Activated naive CD8-positive, alpha-beta T cell treated with anti-CD3 and anti-CD28 coated beads, Interleukin-2, amount 50 U/mL, for 16 hours (primary cell): Measurements from ENCODE around the gene DRAXIN.

ENCODE experiments used
- DNase-seq: peaks from one replicate; pipeline ENCODE4 v3.0.0-alpha.2; 2020; ENCODE audit warnings: low read depth, low spot score

Gene DRAXIN

GRCh38 chr1:11691302-11691914 is at the start of gene DRAXIN:
TSS of gene DRAXIN (plus strand) at chr1:11691710. CDS start at chr1:11706259, 14,549 bp downstream.
- no peak for DNase-seq

GRCh38 chr1:11641776-11642305 is 49.7 kb upstream of the DRAXIN start:
- DNase-seq, result no peak

- DNase-seq, result peak; percentile 60
These were observed 49.0 kb upstream of the DRAXIN start for GRCh38 chr1:11642418-11643017.

- no peak for DNase-seq
These were observed 47.7 kb upstream of the DRAXIN start for GRCh38 chr1:11643782-11644181.

- no peak for DNase-seq
These were observed 46.2 kb upstream of the DRAXIN start for GRCh38 chr1:11645270-11645669.

GRCh38 chr1:11645670-11646265 is 45.7 kb upstream of the DRAXIN start:
- DNase-seq, result peak; percentile 64

GRCh38 chr1:11646317-11646716 is 45.2 kb upstream of the DRAXIN start:
- DNase-seq, result no peak

GRCh38 chr1:11647333-11647732 is 44.2 kb upstream of the DRAXIN start:
- DNase-seq, result no peak

- no peak for DNase-seq
These were observed 43.5 kb upstream of the DRAXIN start for GRCh38 chr1:11648039-11648438.

- DNase-seq, result no peak
These were observed 42.8 kb upstream of the DRAXIN start for GRCh38 chr1:11648732-11649158.

GRCh38 chr1:11649237-11649623 is 42.3 kb upstream of the DRAXIN start:
- no peak for DNase-seq

- no peak for DNase-seq
These were observed 41.7 kb upstream of the DRAXIN start for GRCh38 chr1:11649624-11650330.

GRCh38 chr1:11650331-11650991 is 41.0 kb upstream of the DRAXIN start:
- DNase-seq, result peak; percentile 54

GRCh38 chr1:11651017-11651416 is 40.5 kb upstream of the DRAXIN start:
- no peak for DNase-seq

GRCh38 chr1:11652203-11652780 is 39.2 kb upstream of the DRAXIN start:
- DNase-seq, result no peak

GRCh38 chr1:11653101-11653860 is 38.2 kb upstream of the DRAXIN start:
- no peak for DNase-seq

- no peak for DNase-seq
These were observed 37.7 kb upstream of the DRAXIN start for GRCh38 chr1:11653861-11654136.

- peak; percentile 38 for DNase-seq
These were observed 37.2 kb upstream of the DRAXIN start, which contains the start of the genes FBXO2 and FBXO44 for GRCh38 chr1:11654137-11654938. TSS of gene FBXO2 (minus strand) at chr1:11654429. CDS start at chr1:11654340, 89 bp downstream. TSS of gene FBXO44 (plus strand) at chr1:11654877. CDS start at chr1:11655836, 959 bp downstream.

GRCh38 chr1:11654939-11655808 is 36.3 kb upstream of the DRAXIN start:
- no peak for DNase-seq
